Esophagus muscularis mucosa (tissue), 2 donors: ENCODE measurements around the gene PDE1A.

Experiments
- POLR2A ChIP-seq: fragments of 450-650 bp; IDR thresholded peaks from one replicate; pipeline ENCODE4 v1.6.1; 2017; ENCODE audit warnings: antibody characterized with exemption, moderate library complexity, mild to moderate bottlenecking, low read depth
- POLR2AphosphoS5 ChIP-seq, 2 donors: sonication (generic); formaldehyde crosslinking; IDR thresholded peaks; one replicate each; pipeline ENCODE4 v1.6.1; 2017; ENCODE audit warnings: antibody characterized with exemption in 2 of 2

- TF ChIP-seq POLR2A (no peak), POLR2AphosphoS5 (IDR thresholded peaks at IDR 0.05) (no peak)
Observed at GRCh38 chr2:182128821-182129707, 297.8 kb downstream of the PDE1A start.
